DOHH2 (cell line): ENCODE measurements around the gene DUS3L.
"Not testable (repeated sequence)": the region's sequence is repeated elsewhere in the genome, so short reads cannot be mapped to it uniquely, and the experiment has no call there.

Experiments used
- H3F3A ChIP-seq: fragments of 200-600 bp; sonication (generic), shearing (Covaris generic); 2 replicates; pipeline ENCODE4 v1.6.0; 2016; ENCODE audit warnings: antibody characterized with exemption, mild to moderate bottlenecking; ENCODE audit not compliant: control insufficient read depth, insufficient read depth
- H3K27ac ChIP-seq: fragments of 200-600 bp; sonication (generic); 2 replicates; pipeline ENCODE4 v1.5.1; 2014; ENCODE audit warnings: low read depth, mild to moderate bottlenecking, low read length, moderate library complexity
- H3K27me3 ChIP-seq: fragments of 200-600 bp; sonication (generic); 2 replicates; pipeline ENCODE4 v1.6.1; 2014; ENCODE audit warnings: mild to moderate bottlenecking, low read length, mixed read lengths; ENCODE audit not compliant: control insufficient read depth
- H3K36me3 ChIP-seq: fragments of 200-600 bp; sonication (generic); 2 replicates; pipeline ENCODE4 v1.6.1; 2014; ENCODE audit warnings: mild to moderate bottlenecking, low read length, moderate library complexity, mixed read lengths; ENCODE audit not compliant: control insufficient read depth
- H3K4me1 ChIP-seq: fragments of 200-600 bp; sonication (generic); 2 replicates; pipeline ENCODE4 v1.6.1; 2014; ENCODE audit warnings: mild to moderate bottlenecking, low read length, mixed read lengths; ENCODE audit not compliant: control insufficient read depth
- H3K4me2 ChIP-seq: fragments of 200-600 bp; sonication (generic); 2 replicates; pipeline ENCODE4 v1.6.0; 2014; ENCODE audit warnings: mild to moderate bottlenecking, low read length, moderate library complexity
- H3K4me3 ChIP-seq: fragments of 200-600 bp; sonication (generic); 2 replicates; pipeline ENCODE4 v1.5.1; 2014; ENCODE audit warnings: mild to moderate bottlenecking, low read length, mixed read lengths
- H3K79me2 ChIP-seq: fragments of 200-600 bp; sonication (generic); 2 replicates; pipeline ENCODE4 v1.6.1; 2014; ENCODE audit warnings: mild to moderate bottlenecking, low read length, mixed read lengths; ENCODE audit not compliant: control insufficient read depth
- H3K9me2 ChIP-seq: fragments of 200-600 bp; sonication (generic); replicated peaks from 2 replicates; pipeline ENCODE4 v1.6.1; 2014; ENCODE audit warnings: mild to moderate bottlenecking, low read length, mixed read lengths; ENCODE audit not compliant: control insufficient read depth
- H3K9me3 ChIP-seq: fragments of 200-600 bp; sonication (generic); 2 replicates; pipeline ENCODE4 v1.6.1; 2014; ENCODE audit warnings: antibody characterized with exemption, low read length, mixed read lengths; ENCODE audit not compliant: control insufficient read depth, insufficient read depth
- H4K20me1 ChIP-seq: fragments of 200-600 bp; sonication (generic); 2 replicates; pipeline ENCODE4 v1.6.0; 2014; ENCODE audit warnings: low read depth, mild to moderate bottlenecking, antibody characterized with exemption, low read length, moderate library complexity; ENCODE audit not compliant: control insufficient read depth, insufficient read depth
- CTCF ChIP-seq: fragments of 200-600 bp; sonication (generic); IDR thresholded peaks from one replicate; pipeline ENCODE4 v1.5.1; 2014; ENCODE audit warnings: antibody characterized with exemption, mild to moderate bottlenecking, low read depth, low read length; ENCODE audit not compliant: poor library complexity, severe bottlenecking
- EZH2phosphoT487 ChIP-seq: fragments of 200-600 bp; sonication (generic); IDR thresholded peaks from 2 replicates; pipeline ENCODE4 v1.6.1; 2017; ENCODE audit warnings: borderline replicate concordance, mild to moderate bottlenecking, antibody characterized with exemption, low read length, moderate library complexity, mixed read lengths

The DUS3L gene

GRCh38 chr19:5782945-5783919 lies 7.7 kb downstream of the DUS3L start:
- H4K20me1 ChIP-seq = no peaks in the 10 kb centered on the region; the same call in 1 of the 2 replicates
- H3K4me2 ChIP-seq = no peak overlapping the region
- H3K27ac ChIP-seq = no peak overlapping the region
- no peaks in the 10 kb centered on the region for H3K27me3 ChIP-seq
- no peak for TF ChIP-seq CTCF
- no peak for TF ChIP-seq EZH2phosphoT487
- no peaks in the 10 kb centered on the region for H3F3A ChIP-seq
- no peaks in the 10 kb centered on the region for H3K9me3 ChIP-seq
- H3K9me2 ChIP-seq = no peaks in the 10 kb centered on the region
- H3K4me3 ChIP-seq = no peak overlapping the region
- 0 out of 2 replicates have a peak, but pooled peaks cover under 1% of the 10 kb centered on the region for H3K79me2 ChIP-seq
- H3K4me1 ChIP-seq = no peaks in the 10 kb centered on the region
- peaks cover 37% of the 10 kb centered on the region for H3K36me3 ChIP-seq

DNA sequence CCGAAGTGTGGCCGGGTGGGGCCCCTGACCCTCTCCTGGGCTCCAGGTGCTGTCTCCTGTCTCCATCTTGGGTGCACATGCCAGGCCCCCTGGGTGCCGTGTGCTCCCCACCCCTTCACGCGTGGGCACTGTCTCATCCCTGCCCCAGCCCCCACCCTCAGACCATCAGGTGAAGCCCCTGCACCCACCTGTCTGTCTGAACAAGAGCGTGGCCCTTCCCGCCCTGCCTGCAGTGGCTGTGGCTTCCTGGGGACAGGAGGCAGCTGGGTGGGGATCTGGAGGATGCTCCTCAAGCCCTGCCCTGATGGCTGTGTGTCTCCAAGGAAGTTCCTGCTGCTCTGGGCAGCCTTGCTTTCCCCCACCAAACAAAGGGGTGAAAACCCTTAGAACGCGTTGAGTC lies 8.6 kb downstream of the DUS3L start:
- H4K20me1 ChIP-seq = no peaks in the 10 kb centered on the region; the same call in 1 of the 2 replicates
- H3K4me3 ChIP-seq = no peak overlapping the region
- no peaks in the 10 kb centered on the region for H3K9me3 ChIP-seq
- no peaks in the 10 kb centered on the region for H3K9me2 ChIP-seq
- H3K27ac ChIP-seq = no peak overlapping the region
- no peaks in the 10 kb centered on the region for H3F3A ChIP-seq
- H3K4me2 ChIP-seq = no peak overlapping the region
- H3K4me1 ChIP-seq = no peaks in the 10 kb centered on the region
- H3K79me2 ChIP-seq = no peaks in the 10 kb centered on the region
- H3K27me3 ChIP-seq = no peaks in the 10 kb centered on the region
- peaks cover 28% of the 10 kb centered on the region for H3K36me3 ChIP-seq
- TF ChIP-seq CTCF = no peak
- no peak for TF ChIP-seq EZH2phosphoT487

GRCh38 chr19:5780916-5781315 lies 10.0 kb downstream of the DUS3L start:
- H3K79me2 ChIP-seq, H3K9me2 ChIP-seq, H3K4me3 ChIP-seq, H3K9me3 ChIP-seq, H3K27ac ChIP-seq, H3F3A ChIP-seq, H3K4me1 ChIP-seq, H3K27me3 ChIP-seq, H3K4me2 ChIP-seq, H4K20me1 ChIP-seq: not testable (repeated sequence)
- peaks cover 14% of the 10 kb centered on the region for H3K36me3 ChIP-seq

DNA sequence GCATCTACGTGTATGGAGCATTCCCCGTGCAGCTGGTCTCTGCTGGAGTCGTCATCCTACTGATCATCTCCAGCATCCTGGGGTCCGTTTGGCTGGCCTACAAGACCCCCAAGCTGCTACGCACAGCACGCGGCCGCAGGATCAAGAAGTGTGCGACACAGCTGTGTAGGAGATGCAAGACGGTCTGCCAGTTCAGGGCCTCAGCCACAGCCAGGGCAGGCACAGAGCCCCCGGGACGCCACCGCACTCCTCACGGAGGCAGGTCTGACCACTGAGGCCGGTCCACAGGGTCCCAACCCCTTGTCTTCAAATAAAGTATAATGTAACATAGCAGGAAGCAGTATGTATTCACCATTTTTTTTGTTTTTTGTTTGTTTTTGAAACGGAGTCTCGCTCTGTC lies 12.6 kb downstream of the DUS3L start:
- no peak for TF ChIP-seq CTCF

More for the DNA sequence above, 12.6 kb downstream of the DUS3L start:
- Histone ChIP-seq H3K9me3 (no peaks in the 10 kb centered on the region), H3K4me2 (no peak overlapping the region), H3K4me1 (peaks cover 4% of the 10 kb centered on the region; the same call in 1 of the 2 replicates), H3K79me2 (no peaks in the 10 kb centered on the region), H3F3A (no peaks in the 10 kb centered on the region), H3K9me2 (no peaks in the 10 kb centered on the region), H3K27ac (no peak overlapping the region), H3K27me3 (no peaks in the 10 kb centered on the region), H3K4me3 (no peak overlapping the region), H4K20me1 (no peaks in the 10 kb centered on the region; the same call in 1 of the 2 replicates), H3K36me3 (peaks cover 3% of the 10 kb centered on the region; the same call in 1 of the 2 replicates)
